Lung (tissue), 12 donors: ENCODE results near the gene ALS2CL. TPM values are rescaled to one million over a fixed set of nuclear protein-coding genes. Genes with fewer than 3 reads are reported as not detected.

ENCODE experiments used
- ATAC-seq: fragments of 200-7000 bp; cut with Tn5 transposase; one replicate; pipeline ENCODE4 v1.9.1; 2020; ENCODE audit warnings: moderate number of reproducible peaks; ENCODE audit not compliant: insufficient read depth, low FRiP score
- DNase-seq, 3 donors: peaks; one replicate each; pipeline ENCODE4 v3.0.0-alpha.2; 2013 to 2017
- H3K27ac ChIP-seq, 2 donors: one replicate each; pipeline ENCODE4 v1.5.1; 2013; ENCODE audit warnings: mild to moderate bottlenecking in 2 of 2, moderate library complexity in 2 of 2, control low read depth in 1 of 2, inconsistent platforms in 1 of 2, low read depth in 1 of 2, low read length in 1 of 2
- H3K27me3 ChIP-seq, 3 donors: one replicate each; pipeline ENCODE4 v1.5.1; 2013; ENCODE audit warnings: low read length in 2 of 3; ENCODE audit not compliant: control insufficient read depth in 3 of 3, insufficient read depth in 3 of 3
- H3K36me3 ChIP-seq, 4 donors: one replicate each; pipeline ENCODE4 v1.5.1; 2013; ENCODE audit warnings: low read length in 4 of 4, mild to moderate bottlenecking in 1 of 4, moderate library complexity in 1 of 4; ENCODE audit not compliant: control insufficient read depth in 4 of 4, insufficient read depth in 4 of 4
- H3K4me1 ChIP-seq, 5 donors: one replicate each; pipeline ENCODE4 v1.5.1; 2013; ENCODE audit warnings: low read length in 5 of 5, mild to moderate bottlenecking in 2 of 5, moderate library complexity in 1 of 5; ENCODE audit not compliant: control insufficient read depth in 5 of 5, insufficient read depth in 5 of 5
- H3K4me3 ChIP-seq: one replicate; pipeline ENCODE4 v1.5.1; 2013; ENCODE audit warnings: mild to moderate bottlenecking, control low read depth, moderate library complexity
- H3K9ac ChIP-seq, 2 donors: one replicate each; pipeline ENCODE4 v1.5.1; 2013; ENCODE audit warnings: low read length in 2 of 2, control low read depth in 1 of 2; ENCODE audit not compliant: insufficient read depth in 1 of 2
- H3K9me3 ChIP-seq, 4 donors: one replicate each; pipeline ENCODE4 v1.5.1; 2013; ENCODE audit warnings: low read length in 3 of 4, mild to moderate bottlenecking in 1 of 4, moderate library complexity in 1 of 4; ENCODE audit not compliant: control insufficient read depth in 4 of 4, insufficient read depth in 3 of 4
- CTCF ChIP-seq: IDR thresholded peaks from 2 replicates; pipeline ENCODE4 v1.5.1; 2012; ENCODE audit warnings: mild to moderate bottlenecking; ENCODE audit errors: control extremely low read depth, extremely low read depth
- WGBS, 2 donors: extraction: QIAGEN DNeasy Blood & Tissue Kit; methylation state at CpG; one replicate each; pipeline ENCODE4 v1.1.7; 2013; 5-methylcytosine and 5-hydroxymethylcytosine counted together
- polyA plus RNA-seq, 2 donors: library from polyadenylated mRNA; stranded (reverse); fragments of 200-250 nt; gene quantifications; one replicate each; pipeline ENCODE4 v1.2.1, GENCODE V29; 2013
- total RNA-seq, 2 donors: library from RNA; depleted of rRNA in 1 of 2; stranded (reverse); fragments of >200 nt in 1 of 2; gene quantifications; one replicate each; pipeline ENCODE4 v1.2.1, GENCODE V29; 2014 to 2021
- donor health status: control.
- donor health status: control.
- donor health status: Bipolar disorder and iron deficiency.
- donor health status: healthy.
- donor health status: DM: yes; HTN: yes; CAD: no.

ALS2CL gene
- total and polyA plus RNA-seq, 4 donors: 23.6 to 58.5 (median 48.9) TPM

DNA sequence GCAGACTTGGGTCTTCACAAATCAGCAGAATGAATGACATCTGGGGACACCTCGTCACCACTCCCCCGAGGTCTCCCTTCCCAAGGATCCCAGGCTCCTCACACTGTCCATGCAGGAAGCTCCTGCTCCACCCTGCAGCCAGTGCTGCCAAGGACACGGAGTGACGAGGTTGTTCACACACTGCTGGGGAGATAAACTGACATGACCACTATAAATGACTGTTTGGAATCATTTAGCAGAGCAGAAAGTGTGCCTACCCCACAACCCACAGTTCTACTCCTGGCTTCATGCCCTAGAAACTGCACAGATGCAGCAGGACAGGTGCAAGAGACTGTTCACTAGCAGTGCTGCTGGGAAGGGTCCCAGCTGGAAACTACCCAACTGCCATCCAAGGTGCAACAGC is 43.9 kb upstream of the ALS2CL start:
- no peak for ATAC-seq
- no peaks in the 10 kb centered on the region for H3K4me1 ChIP-seq
- H3K4me3 ChIP-seq: no peak overlapping the region
- H3K27me3 ChIP-seq: peaks cover 0 to 2% (median 0%) of the 10 kb centered on the region in 3 donors
- H3K27ac ChIP-seq: no peak overlapping the region
- H3K9ac ChIP-seq: no peak overlapping the region
- H3K9me3 ChIP-seq: no peaks in the 10 kb centered on the region
- DNase-seq: no peak
- TF ChIP-seq CTCF: no peak
- 71 to 73% methylated on average over 4 of the region's 4 CpGs for WGBS, 2 donors
- no peaks in the 10 kb centered on the region for H3K36me3 ChIP-seq

DNA sequence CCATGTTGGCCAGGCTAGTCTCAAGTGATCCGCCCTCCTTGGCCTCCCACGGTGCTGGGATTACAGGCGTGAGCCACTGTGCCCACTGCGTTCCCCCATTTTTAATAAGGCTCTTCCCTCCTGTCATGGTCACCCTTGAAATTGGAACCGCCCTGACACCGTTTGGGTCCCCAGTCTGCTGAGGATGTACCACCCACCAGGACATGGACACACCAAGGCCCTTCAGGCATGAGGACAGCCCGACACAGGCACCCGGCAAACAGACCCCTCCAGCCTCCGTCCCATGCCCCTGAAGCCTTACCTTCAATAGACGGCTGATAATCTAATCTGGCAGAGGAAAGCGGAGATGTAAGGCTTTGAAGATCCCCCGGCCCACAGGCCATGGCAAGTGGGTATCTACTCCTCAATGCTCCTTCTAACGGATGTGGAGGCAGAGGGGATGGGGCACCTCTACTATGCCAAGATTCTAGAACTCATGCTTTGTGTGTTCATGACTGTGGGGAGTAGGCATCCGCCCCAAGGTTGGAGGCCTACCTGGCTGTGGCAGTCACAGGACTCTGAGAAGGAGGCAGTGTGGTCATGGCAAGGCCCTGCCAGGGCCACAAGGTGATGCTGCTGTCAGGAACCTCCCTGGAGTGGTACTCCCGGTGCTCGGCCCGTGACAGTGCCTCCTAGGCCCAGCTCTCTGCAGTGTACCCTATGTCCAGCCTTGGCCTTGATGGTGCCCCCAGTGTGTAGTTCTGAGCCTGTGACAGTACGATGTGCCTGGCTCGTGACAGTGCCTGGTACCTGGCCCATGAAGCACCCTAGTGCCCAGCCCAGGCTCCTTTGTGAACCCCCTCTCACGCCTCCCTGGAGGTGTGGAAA is 42.8 kb upstream of the ALS2CL start:
- no peak overlapping the region for H3K9ac ChIP-seq
- ATAC-seq: no peak
- no peak for DNase-seq

DNA sequence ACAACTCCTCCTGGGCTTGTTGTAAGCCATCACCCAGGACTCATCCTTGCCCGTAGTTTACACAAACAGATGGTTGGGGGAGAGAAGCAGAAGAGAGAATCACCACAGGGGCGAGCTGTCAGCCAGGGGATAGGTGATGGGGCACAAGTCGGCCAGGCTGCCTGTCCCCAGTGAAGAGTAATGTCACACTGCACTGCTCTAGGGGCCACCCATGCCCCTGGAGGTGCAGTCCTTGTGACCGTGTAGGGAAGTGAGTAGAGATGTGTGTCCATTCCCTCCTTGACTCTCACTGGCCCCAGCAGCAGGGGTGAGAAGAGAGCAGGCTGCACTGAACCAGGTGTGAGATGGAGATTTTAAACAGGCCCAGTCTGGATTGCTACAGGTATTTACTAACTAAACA is 41.3 kb upstream of the ALS2CL start:
- no peak overlapping the region for H3K27ac ChIP-seq
- no peak overlapping the region for H3K9ac ChIP-seq
- no peaks in the 10 kb centered on the region for H3K9me3 ChIP-seq
- no peaks in the 10 kb centered on the region for H3K36me3 ChIP-seq
- no peak for TF ChIP-seq CTCF
- no peak for ATAC-seq
- no peak overlapping the region for H3K4me3 ChIP-seq
- 69 to 74% methylated on average over 4 of the region's 4 CpGs for WGBS, 2 donors
- DNase-seq: no peak
- no peaks in the 10 kb centered on the region for H3K27me3 ChIP-seq
- no peaks in the 10 kb centered on the region for H3K4me1 ChIP-seq

More for the DNA sequence above, 42.8 kb upstream of the ALS2CL start:
- Histone ChIP-seq H3K27ac (no peak overlapping the region), H3K27me3 (peaks cover 0 to 2% (median 0%) of the 10 kb centered on the region in 3 donors), H3K9me3 (no peaks in the 10 kb centered on the region), H3K36me3 (no peaks in the 10 kb centered on the region), H3K4me1 (no peaks in the 10 kb centered on the region), H3K4me3 (no peak overlapping the region)
- WGBS, 2 donors: 93 to 95% methylated on average over 20 of the region's 20 CpGs
- TF ChIP-seq CTCF: no peak
